ENCODE results near the gene NLRP1.

DNA sequence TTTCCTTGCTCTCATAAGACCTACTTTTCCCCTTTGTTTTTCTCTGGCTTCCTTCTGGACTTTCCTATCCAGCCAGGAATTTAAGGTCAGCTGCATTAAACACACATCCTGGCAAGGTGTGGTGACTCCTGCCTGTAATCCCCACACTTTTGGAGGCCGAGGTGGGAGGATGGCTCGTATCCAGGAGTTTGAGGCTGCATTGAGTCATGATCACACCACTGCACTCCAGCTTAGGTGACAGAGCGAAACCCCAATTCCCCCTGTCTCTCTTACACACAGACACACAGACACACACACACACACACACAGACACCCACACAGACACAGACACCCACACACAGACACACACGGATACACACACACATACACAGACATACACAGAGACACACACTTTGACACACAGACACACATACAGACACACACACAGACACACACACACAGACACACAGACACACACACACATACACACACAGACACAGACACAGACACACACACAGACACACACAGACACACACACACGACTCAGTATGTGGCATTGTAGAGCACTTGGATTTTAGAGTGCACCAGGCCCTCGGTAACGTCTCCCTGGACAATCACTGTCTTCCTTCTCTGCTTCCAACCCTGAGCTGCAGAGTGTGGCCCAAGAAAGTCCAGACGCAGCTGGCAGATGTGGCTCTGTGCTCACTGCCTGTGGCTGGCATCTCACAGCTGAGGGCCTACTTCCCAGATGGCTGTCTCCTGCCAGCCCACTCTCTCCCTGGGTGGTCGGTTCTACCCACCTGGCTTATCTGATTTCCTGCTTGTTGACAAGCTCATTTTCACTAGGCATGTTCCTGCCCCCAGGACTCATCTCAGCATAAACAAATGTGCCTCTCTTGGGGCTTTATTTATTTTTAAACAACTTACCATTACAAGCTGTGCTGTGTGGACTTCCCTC is 39.0 kb downstream of the NLRP1 start:
- TF ChIP-seq, protein P1, sequence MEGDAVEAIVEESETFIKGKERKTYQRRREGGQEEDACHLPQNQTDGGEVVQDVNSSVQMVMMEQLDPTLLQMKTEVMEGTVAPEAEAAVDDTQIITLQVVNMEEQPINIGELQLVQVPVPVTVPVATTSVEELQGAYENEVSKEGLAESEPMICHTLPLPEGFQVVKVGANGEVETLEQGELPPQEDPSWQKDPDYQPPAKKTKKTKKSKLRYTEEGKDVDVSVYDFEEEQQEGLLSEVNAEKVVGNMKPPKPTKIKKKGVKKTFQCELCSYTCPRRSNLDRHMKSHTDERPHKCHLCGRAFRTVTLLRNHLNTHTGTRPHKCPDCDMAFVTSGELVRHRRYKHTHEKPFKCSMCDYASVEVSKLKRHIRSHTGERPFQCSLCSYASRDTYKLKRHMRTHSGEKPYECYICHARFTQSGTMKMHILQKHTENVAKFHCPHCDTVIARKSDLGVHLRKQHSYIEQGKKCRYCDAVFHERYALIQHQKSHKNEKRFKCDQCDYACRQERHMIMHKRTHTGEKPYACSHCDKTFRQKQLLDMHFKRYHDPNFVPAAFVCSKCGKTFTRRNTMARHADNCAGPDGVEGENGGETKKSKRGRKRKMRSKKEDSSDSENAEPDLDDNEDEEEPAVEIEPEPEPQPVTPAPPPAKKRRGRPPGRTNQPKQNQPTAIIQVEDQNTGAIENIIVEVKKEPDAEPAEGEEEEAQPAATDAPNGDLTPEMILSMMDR (IDR thresholded peaks at IDR 0.05; ENCODE audit: low read depth, low read length), result no peak
- TF ChIP-seq POLR2A (IDR thresholded peaks at IDR 0.05; ENCODE audit: extremely low read depth, insufficient read length) (no peak), MYC (IDR thresholded peaks at IDR 0.05; ENCODE audit: low read depth, low read length) (no peak)
- TF ChIP-seq, protein P2, sequence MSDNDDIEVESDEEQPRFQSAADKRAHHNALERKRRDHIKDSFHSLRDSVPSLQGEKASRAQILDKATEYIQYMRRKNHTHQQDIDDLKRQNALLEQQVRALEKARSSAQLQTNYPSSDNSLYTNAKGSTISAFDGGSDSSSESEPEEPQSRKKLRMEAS (IDR thresholded peaks at IDR 0.05; ENCODE audit: low read depth, low read length), result no peak

Measured in NB4 (cell line).